HG02798 (cell line): ENCODE results near the gene PPY.
"Not testable (repeated sequence)": the region's sequence is repeated elsewhere in the genome, so short reads cannot be mapped to it uniquely, and the experiment has no call there.

Source experiments
- ATAC-seq: cut with Tn5 transposase; IDR thresholded peaks from one replicate; pipeline ENCODE4 v1.9.1; 2021; ENCODE audit warnings: mild to moderate bottlenecking; ENCODE audit not compliant: unreplicated experiment, poor library complexity

PPY gene

DNA sequence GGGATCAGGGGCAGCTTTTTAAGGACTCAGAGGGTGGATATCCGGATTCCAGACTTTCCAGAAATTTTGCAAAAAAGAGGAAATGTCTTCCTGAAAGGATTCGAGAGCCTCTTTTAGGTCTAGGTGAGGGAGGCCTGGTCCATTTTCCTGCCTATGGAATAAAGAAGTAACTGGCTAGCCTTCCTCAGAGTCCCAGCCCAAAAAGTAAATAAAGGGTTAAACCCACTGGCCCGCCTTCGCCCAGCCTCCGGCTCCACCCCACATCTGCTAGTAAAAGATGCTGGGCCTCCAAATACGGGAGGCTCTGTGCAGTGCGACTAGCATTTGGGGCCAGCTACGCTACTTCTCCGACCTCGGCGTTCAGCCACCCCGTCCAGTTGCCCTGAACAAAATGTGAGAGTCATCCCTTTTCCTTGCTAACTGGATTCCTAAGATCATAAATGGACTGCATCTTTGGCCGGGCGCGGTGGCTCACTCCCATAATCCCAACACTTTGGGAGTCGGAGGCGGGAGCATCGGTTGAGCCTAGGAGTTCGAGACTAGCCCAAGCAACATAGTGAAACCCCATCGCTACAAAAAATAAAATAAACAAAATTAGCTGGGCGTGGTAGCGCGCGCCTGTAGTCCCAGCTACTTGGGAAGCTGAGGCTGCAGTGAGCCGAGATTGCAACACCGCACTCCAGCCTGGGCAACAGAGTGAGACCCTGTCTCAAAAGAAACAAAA is 34.1 kb downstream of the PPY start:
- no peak for ATAC-seq

DNA sequence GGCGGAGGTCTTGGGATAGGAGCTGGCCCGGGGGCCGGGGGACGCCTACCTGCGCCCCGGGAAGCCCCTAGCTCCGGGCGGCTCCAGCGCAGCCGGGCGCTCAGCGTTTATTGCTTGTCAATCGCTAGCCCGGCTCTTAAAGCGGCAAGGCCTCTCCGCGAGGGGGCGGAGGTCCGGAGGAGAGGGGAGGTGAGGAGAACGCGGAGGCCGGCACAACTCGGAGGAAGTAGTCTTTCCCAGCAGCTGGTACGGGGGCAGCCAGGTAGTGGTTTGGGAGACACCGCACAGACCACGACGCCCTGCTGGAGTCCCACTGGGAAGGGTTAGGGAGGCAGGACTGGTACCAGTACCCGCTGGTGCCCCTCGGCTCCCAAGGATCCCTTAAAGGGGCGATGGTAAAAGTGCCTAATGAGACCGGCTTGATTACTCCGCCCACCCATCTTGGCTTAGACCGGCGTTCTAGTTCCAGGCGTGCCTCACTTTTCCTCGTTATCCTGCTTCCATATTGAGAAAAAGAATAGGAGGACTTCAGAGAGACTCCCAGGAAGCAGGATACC is 34.8 kb downstream of the PPY start, which contains the start of gene MPP2:
Gene MPP2 (minus strand): TSS at position 112 of the 557 bp plus-strand sequence. CDS start 3,076 bp downstream, outside the sequence.
- ATAC-seq: no peak

DNA sequence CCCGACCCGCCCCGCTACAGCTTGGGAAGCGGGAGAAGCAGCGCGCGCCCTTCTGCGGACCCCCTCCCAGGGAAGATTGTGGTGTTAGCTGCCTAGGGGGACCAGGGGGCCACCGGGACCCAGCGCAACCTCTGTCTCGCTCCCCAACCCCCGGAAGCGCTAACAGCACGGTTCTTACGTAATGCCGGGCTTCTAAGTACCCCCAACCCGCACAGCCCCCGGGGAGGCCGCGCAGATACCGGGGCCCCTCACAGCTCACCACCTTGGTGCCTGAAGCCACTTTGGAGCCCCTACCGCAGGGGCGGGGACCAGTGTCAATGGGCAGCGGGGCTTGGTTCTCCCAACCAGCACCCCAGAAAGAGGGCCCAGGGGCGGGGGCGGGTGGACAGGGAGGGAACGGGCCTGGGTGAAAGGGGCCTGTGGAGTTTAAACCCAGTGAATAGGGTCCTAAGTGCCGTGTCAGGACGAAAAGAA is 35.3 kb downstream of the PPY start:
- no peak for ATAC-seq

DNA sequence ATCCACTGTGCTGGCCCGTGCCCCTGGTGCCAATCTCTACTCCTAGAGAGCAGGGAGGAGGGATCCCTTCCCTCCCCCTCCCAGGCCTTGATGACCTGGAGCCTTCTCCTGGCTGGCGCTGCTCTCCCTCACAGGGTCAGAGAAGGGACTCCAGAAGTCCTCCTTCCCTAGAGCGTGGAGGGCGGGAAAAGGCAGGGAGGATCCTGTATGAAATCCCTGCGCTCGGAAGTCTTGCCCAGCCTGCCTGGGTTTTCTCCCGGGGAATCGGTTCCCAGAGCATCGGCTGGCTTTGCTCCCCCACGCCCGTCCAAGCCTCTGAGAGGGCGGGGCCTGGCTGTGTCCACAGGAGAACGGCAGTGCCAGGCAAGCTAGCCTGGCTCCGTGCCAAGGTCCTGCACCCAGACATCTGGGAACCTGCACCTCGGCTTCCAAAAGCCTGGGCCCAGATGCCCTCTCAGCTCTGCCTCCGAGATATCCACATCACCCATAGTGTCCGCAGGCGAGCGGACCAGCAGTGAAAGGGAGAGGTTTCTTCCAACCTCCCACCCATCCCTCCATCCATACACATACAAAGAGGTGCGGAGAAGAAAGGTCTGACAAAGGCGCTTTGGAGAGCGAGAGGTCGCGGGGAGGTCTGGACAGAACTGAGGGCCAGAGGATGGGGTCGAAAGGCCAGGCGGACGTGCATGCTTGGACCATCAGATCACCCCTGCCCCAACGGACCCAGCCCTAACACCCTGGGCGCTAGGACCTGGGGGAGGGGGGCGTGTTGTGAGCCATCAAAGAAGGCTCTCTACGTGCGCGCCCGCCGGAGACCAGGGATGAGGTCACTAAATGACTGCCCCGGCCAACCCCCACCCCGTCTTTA is 36.1 kb downstream of the PPY start:
- no peak for ATAC-seq

DNA sequence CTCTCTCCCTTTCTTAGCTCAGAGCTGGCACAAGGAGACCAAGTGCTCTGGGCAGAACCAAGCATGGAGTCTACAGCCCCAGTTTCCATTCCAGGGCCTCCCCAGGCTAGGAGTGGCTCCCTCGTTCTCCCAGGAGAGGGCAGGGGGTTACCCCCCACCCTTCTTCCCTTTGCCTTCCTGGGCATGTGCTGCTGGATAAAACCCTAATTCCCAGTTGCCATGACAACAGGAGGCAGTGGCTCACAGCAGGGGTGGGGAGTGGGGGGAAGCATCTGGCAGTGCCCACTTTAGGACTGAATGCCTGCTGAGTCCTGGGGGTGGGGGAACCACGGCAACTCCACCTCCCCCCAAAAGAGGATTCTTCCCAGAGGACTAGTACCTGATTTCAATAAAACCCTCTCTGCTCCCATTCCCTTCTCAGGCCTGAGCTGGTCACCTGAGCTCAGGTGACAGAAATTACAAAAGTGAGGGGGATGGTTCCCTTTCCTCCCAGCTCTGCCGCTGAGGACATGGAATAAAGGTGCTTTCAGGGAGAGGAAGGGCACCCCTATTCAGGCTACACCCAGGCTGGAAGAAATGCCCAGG is 36.8 kb downstream of the PPY start:
- ATAC-seq: no peak

DNA sequence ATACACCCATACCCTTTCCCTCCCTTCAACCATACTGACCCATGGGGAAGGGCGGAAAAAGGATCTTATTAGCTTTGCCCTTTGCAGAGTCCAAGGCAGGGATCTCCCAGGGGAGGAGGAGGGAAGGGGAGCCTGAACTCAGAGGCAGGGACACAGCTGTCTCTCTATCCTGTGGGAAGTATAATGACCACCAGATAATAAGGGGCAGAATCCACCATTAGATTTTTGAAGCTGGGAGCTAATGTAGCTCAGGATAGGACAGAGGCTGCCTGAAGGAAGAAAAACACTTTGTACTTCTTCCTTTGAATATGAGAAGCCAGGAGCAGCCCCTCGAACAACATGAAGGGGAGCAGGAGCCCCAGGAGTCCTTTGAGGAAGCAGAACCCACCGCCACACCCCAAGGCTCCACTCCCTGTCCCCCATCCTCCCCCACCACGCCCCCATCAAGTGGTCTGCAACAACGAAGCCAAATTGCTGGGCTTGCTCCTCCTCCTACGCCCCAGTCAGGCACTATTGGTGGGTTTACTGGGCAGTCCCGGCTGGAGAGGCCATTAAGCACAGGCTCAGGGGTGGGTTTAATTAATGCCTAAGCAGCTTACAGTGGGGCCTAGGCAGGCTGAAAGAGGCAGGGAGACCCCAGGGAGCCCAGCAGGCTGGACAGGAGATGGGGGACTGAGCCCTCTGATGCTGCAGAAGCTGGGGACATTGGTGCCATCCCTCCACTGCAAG is 40.3 kb downstream of the PPY start:
- no peak for ATAC-seq

DNA sequence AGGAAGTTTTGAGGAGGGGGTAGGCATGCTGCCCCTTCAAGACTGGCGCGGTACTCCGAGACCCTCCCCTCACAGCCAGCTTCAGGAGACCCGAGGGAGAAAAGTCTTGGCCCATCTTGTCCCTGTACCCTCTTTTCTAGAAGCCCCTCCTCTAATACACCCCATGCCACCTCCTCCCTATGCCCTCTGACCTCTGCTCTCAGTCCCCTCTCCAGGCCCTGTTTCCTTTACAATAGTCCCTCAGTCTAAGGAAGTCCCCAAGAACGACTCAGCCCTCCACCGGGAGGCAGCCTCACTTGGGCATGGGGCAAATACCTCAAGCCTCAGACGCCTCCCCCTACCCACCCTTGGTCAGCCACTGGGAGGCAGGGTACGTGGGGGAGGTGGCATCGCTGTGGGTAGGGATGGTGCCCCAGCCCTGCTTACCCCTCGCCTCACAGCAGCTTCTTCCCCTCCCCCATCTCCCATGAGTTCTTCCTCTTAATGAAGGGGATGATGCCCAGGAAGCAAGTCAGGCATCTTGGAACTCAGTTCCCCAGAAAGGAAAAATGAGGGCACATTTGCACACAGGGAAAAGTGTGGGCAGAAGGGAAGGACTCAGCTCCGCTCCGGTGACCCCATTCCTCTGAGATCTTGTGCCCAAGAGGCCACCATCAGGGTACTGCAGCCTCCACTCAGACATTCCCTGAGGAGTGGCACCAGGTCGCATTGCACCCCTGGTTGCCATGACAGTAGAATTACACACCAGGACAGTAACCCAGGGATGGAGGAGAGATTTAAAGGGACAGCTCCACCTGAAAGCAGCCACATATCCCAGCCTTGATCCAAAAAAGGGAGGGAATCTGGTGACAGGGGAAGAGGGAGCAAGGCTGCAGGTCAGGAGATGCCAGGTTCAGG is 41.2 kb downstream of the PPY start:
- ATAC-seq: no peak

DNA sequence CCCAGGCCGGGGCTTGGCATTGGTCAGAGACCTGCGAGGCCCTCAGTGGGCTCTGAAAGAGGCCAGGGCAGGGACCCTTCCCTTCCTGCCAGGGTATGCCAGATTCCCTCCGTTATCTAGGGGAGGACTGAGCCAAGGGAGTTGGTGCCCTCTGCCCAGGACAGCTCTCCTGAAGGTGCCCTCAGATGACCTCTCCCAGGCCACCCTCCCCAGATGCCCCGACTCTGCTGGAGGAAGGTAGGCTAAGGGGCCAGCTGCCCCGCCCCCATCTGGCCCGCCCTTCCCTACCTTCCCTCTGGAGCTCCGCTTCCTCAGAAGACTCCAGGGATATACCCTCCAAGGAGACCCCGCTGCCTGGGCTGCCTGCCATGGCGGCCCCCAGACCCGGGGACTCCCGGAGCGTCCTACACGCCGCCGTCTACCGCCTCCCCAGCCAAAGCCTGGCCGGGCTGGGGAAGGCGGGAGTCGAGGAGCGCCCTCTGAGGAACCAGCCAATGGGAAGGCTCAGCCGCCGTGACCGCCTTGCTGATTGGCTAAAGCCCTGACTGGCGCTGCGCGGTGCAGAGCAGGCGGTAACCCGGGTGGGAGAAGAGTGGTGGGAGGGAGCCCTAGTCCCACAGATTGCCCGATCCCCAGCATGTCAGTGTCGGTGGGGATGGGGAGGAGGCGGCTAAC is 42.0 kb downstream of the PPY start:
- ATAC-seq: peak; percentile 84

DNA sequence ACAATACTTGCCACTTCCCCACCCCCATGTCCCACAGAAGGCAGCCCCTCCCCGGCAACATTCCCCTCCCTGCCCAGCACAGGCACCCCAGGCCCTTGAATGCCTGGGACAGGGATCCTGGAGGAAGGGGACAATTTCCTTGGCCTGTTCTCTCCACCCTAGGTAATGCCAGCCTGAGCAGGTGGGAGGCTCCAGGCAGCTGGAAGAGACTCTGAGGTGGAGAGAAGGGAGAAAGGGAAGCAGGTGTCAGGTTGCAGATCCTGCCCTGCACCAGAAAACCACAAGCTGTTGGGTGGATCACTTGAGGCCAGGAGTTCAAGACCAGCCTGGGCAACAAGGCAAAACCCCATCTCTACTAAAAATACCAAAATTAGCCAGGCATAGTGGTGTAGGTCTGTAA is 43.8 kb downstream of the PPY start:
- no peak for ATAC-seq

DNA sequence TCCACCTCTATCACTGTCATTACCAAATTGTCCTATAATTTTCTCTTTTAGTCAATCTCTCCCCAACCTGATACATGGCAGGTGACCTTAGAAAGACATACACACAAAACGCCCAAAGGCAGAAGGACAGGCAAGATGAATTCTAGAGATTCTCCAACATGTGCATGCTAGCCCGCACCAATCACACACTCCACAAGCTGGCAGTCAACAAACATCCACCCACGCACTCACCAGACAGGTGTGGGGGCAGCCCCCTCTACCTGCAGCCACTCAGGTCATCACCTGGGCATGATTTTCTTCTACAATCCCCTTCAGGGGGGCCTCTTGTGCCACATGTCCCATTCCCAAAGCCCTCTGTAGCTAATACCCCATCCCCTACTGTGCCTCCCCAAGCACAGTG is 44.4 kb downstream of the PPY start:
- no peak for ATAC-seq

DNA sequence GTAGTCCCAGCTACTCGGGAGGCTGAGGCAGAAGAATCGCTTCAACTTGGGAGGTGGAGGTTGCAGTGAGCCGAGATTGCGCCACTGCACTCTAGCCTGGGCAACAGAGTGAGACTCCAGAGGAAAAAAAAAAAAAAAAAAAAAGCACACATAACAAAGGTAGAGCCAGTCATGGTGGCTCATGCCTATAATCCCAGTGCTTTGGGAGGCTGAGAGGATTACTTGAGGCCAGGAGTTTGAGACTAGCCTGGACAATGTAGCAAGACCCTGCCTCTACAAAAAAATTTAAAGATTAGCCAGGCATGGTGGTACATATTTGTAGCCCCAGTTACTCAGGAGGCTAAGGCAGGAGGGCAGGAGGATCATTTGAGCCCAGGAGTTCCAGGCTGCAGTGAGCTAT is 47.8 kb downstream of the PPY start:
- ATAC-seq: not testable (repeated sequence)

DNA sequence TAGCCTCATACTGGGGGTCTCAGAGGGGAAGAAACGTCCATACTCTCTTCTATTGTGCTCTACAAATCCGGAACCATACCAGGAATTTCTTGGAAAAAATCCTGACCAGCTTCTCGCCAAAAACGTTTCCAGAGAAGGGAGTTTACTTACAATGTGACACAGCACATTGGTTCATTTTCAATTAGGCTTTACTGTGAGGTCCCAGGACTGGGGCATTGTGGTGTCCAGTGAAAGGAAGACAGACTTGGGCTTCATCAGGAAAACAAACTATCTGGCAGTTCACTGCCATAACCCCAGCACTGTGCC is 49.7 kb downstream of the PPY start:
- ATAC-seq: no peak

DNA sequence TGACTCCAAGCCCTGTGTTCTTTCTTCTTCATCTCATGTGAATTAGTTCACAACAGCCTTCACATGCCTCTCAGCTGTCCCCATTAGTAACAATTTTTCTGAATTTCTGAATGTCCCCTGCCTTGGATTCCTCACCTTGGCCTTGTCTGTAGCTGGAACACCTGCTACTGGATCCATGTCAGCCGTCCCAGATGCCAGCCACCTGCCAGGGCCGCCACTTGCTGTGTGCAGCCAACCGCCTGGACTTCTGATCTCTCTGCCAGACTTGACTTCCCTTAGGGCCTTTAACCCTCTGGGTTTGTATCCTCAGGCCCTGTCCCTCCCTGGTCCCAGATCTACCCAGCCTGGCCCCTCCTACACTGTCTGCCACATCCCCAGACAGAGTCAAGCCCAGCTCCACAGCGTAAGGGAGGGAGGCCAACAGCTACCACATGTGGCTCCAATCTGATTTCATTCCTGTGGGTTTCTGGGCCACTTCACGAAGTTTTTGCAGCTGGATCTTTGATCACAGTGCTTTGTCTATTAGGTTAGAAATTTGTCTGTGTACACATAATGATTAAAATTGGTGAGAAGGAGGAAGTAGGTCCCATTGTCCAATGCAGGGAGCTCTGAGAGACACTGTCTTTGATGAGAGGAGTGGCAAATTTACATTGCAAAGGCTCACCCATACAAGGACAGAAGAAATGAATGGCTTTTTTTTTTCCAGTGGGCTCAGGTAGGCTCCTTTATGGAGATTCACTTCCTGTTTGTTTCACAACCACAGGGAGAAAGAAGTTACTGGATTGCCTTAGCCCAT is 50.2 kb downstream of the PPY start:
- ATAC-seq: no peak
